Stimulated activated CD8-positive, alpha-beta memory T cell treated with anti-CD3 and anti-CD28 coated beads, Interleukin-2, amount 100 ng/mL, for 48 hours (primary cell): ENCODE measurements around the gene RNF207.

Experiments used
- DNase-seq, 2 donors: peaks; one replicate each; pipeline ENCODE4 v3.0.0-alpha.2; 2020; ENCODE audit warnings: low read depth in 2 of 2

Gene RNF207

DNA sequence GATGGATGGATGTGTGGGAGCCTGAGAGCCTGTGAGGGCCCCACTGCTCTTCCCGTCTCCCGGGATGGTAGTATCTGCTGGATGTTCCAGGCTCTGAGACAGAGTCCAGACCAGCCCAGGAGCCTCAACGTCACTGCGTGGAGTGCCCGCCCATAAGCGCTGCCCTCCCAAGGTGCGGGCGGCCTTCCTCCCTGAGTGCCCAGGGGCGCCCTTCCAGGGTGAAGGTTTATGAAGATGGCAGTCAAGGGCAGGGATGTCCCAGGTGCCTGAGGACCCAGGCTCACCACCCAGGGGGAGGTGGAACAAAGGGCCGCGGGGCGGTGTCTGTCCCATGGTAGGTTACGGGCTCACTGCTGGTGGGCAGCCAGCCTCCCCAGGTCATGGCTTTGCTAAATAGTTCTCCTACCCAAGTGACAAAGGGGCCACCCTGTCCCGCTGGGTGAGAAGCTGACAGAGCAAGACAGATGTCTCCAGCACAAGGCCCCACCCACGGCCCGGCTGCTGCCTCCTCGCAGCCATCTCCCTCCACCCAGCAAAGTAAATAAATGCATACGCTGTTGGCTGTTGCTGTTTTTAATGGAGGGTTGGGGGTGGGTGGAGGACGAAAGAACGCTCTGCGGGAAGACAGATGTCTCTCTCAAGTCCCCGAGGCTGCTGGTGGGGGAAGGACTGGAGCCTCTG lies 63.9 kb downstream of the RNF207 start:
- DNase-seq: no peak

GRCh38 chr1:6270401-6270800 lies 64.5 kb downstream of the RNF207 start:
- no peak for DNase-seq
